Thoracic aorta (tissue), 2 donors: ENCODE data around the gene ARL3. TPM values are rescaled to one million over a fixed set of nuclear protein-coding genes. Genes with fewer than 3 reads are reported as not detected.

Source experiments
- ATAC-seq: fragments of 150-250 bp; one replicate; pipeline ENCODE4 v1.8.0; 2017; ENCODE audit warnings: low read depth; ENCODE audit not compliant: insufficient number of reproducible peaks, low FRiP score
- DNase-seq: peaks from one replicate; pipeline ENCODE4 v3.0.0-alpha.2; 2020; ENCODE audit warnings: low spot score
- H3K27ac ChIP-seq, 2 donors: fragments of 200-600 bp; sonication (generic); 1 replicate in 1 of 2; 2 replicates in 1 of 2; pipeline ENCODE4 v1.5.1; 2016; ENCODE audit warnings: mild to moderate bottlenecking in 2 of 2, moderate library complexity in 2 of 2
- H3K27me3 ChIP-seq: fragments of 200-600 bp; sonication (generic); replicated peaks from 2 replicates; pipeline ENCODE4 v1.6.0; 2016; ENCODE audit warnings: mild to moderate bottlenecking; ENCODE audit not compliant: insufficient read depth
- H3K36me3 ChIP-seq: fragments of 200-600 bp; sonication (generic); one replicate; pipeline ENCODE4 v1.5.1; 2016
- H3K4me1 ChIP-seq, 2 donors: fragments of 200-600 bp; sonication (generic); 1 replicate in 1 of 2; 2 replicates in 1 of 2; pipeline versions ENCODE4 v1.5.1 to v1.6.0; 2016; ENCODE audit warnings: low read depth in 2 of 2, mild to moderate bottlenecking in 1 of 2; ENCODE audit not compliant: control insufficient read depth in 1 of 2
- H3K4me3 ChIP-seq: fragments of 200-600 bp; sonication (generic); 2 replicates; pipeline ENCODE4 v1.5.1; 2016; ENCODE audit warnings: mild to moderate bottlenecking
- H3K9me3 ChIP-seq: fragments of 200-600 bp; sonication (generic); 2 replicates; pipeline ENCODE4 v1.5.1; 2016
- total RNA-seq, 2 donors: library from RNA; depleted of rRNA; stranded (reverse); fragments of >200 nt; gene quantifications; one replicate each; pipeline versions ENCODE4 v1.1.0 to v1.2.3, GENCODE V29; 2016
- TF ChIP-seq, protein P1 (sequence below): fragments of 200-600 bp; sonication (generic); IDR thresholded peaks from one replicate; pipeline ENCODE4 v1.5.1; 2019; ENCODE audit warnings: antibody characterized with exemption

ARL3 gene
- total RNA-seq, 2 donors from 2014 or later, result 5.1 to 8.8 TPM

DNA sequence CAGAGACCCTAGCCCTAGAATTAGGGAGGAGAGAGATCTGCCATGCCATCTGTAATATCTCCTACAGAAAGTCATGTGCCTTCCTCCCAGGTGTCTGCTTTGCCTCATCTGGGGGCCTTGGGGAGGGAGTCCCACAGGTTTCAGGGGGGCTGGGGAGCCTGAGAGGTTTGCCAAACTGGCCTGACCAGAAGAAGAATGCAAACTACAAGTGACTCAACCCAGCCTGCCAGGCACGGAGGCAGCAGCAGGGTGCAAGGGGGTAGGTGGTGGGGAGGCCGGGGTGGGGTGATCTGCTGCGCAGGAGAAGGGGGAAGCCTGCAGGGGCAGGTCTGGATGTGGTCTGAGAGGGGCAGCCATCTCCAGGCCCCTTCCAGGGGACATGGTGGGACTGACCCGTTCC lies 79.5 kb downstream of the ARL3 start:
- no peaks in the 10 kb centered on the region for H3K9me3 ChIP-seq
- ATAC-seq, result no peak

DNA sequence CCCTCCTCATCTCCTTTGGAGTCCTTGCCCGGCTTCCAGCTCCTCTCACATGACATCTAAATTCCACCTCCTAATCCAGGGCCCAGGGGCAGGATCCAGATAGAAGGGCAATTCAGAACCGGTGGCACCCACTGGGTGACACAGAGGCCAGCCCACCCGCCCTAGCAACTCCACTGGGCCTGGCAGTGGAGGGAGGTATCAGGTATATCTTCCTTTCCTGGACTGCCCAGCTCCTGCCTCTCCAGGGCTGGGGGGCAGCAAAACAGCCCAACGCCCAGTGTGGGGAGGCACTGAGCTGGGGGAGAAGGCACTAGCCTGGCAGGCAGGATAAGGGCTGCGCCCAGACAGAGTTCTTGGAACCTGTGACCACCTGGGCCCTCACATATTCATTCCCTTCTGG lies 80.3 kb downstream of the ARL3 start:
- Histone ChIP-seq H3K4me1 (peaks cover 27 to 56% of the 10 kb centered on the region in 2 donors), H3K27ac (peak overlapping the region; percentile 80 to 86), H3K9me3 (no peaks in the 10 kb centered on the region), H3K27me3 (no peaks in the 10 kb centered on the region), H3K36me3 (peaks cover 4% of the 10 kb centered on the region), H3K4me3 (no peak overlapping the region)
- TF ChIP-seq, protein P1, sequence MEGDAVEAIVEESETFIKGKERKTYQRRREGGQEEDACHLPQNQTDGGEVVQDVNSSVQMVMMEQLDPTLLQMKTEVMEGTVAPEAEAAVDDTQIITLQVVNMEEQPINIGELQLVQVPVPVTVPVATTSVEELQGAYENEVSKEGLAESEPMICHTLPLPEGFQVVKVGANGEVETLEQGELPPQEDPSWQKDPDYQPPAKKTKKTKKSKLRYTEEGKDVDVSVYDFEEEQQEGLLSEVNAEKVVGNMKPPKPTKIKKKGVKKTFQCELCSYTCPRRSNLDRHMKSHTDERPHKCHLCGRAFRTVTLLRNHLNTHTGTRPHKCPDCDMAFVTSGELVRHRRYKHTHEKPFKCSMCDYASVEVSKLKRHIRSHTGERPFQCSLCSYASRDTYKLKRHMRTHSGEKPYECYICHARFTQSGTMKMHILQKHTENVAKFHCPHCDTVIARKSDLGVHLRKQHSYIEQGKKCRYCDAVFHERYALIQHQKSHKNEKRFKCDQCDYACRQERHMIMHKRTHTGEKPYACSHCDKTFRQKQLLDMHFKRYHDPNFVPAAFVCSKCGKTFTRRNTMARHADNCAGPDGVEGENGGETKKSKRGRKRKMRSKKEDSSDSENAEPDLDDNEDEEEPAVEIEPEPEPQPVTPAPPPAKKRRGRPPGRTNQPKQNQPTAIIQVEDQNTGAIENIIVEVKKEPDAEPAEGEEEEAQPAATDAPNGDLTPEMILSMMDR, result no peak
- no peak for DNase-seq
- no peak for ATAC-seq

More for the DNA sequence above, 79.5 kb downstream of the ARL3 start:
- H3K27me3 ChIP-seq, result no peaks in the 10 kb centered on the region
- TF ChIP-seq, protein P1, result no peak
- peaks cover 4% of the 10 kb centered on the region for H3K36me3 ChIP-seq
- no peak for DNase-seq
- peaks cover 21 to 47% of the 10 kb centered on the region in 2 donors for H3K4me1 ChIP-seq
- H3K27ac ChIP-seq, result peak overlapping the region; percentile 45 to 86
- no peak overlapping the region for H3K4me3 ChIP-seq

DNA sequence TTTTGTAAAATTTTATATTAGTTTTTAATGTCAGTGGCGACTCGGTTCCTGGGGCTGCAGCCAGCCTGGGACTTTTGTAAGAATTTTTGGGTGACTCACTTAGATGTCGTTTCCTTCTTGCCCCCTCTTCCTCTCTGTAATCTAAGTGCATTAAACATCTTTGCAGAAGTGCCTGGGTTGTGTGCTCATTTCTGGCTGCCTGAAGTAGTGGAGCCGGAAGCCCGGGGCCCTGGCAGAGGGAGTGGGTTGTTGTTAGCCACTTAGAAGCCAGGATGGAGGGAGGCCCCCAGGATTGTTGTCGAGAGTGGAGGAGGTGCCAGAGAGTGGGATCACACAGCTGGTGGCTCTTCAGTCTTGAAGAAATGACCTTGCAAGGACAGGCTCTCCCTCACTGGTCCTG lies 80.9 kb downstream of the ARL3 start:
- TF ChIP-seq, protein P1, result no peak
- ATAC-seq, result peak; percentile 64
- Histone ChIP-seq H3K36me3 (peaks cover 4% of the 10 kb centered on the region), H3K27ac (peak overlapping the region; percentile 80 to 86), H3K4me1 (peaks cover 33 to 61% of the 10 kb centered on the region in 2 donors), H3K27me3 (no peaks in the 10 kb centered on the region), H3K4me3 (peak overlapping the region; percentile 26), H3K9me3 (no peaks in the 10 kb centered on the region)
- no peak for DNase-seq

DNA sequence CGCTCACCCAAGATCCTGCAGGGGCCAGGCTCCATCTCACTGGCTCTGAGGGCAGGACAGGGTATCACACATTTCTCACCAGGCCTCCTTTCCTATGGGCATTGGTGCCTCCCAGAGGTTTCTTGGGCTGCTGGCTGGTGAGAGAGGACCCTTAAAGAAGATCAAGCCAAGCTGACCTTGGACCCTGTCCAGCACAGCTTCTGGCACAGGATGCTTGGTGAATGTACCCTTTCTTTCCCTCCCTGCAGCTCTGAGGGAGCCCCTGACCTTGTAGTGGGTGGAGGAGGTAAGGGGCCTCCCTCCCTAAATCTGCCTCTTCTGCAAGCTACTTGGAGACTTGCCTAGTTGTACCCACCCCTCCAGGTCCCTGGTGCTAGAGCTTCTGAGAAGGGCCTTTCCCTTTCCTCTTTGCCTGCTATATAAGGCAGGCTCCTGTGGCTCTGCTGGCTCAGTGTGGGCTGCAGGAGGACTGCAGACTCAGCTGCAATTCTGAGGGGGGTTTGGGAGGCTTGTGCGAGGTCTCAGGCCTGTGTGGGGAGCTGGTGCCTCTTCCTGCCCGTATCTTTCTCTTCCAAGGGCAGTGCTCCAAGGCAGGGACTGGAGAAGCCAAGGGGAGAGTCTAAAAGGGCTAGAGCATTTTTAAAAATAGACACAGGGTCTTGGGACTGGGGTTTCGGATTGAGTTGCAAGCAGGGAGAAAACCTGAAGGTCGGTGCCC lies 81.6 kb downstream of the ARL3 start:
- no peak for DNase-seq
- H3K4me1 ChIP-seq, result peaks cover 40 to 69% of the 10 kb centered on the region in 2 donors
- H3K36me3 ChIP-seq, result peaks cover 4% of the 10 kb centered on the region
- no peaks in the 10 kb centered on the region for H3K27me3 ChIP-seq
- ATAC-seq, result no peak
- H3K27ac ChIP-seq, result peak overlapping the region; percentile 80 to 86
- no peaks in the 10 kb centered on the region for H3K9me3 ChIP-seq
- peak overlapping the region; percentile 26 for H3K4me3 ChIP-seq
- TF ChIP-seq, protein P1, result no peak

DNA sequence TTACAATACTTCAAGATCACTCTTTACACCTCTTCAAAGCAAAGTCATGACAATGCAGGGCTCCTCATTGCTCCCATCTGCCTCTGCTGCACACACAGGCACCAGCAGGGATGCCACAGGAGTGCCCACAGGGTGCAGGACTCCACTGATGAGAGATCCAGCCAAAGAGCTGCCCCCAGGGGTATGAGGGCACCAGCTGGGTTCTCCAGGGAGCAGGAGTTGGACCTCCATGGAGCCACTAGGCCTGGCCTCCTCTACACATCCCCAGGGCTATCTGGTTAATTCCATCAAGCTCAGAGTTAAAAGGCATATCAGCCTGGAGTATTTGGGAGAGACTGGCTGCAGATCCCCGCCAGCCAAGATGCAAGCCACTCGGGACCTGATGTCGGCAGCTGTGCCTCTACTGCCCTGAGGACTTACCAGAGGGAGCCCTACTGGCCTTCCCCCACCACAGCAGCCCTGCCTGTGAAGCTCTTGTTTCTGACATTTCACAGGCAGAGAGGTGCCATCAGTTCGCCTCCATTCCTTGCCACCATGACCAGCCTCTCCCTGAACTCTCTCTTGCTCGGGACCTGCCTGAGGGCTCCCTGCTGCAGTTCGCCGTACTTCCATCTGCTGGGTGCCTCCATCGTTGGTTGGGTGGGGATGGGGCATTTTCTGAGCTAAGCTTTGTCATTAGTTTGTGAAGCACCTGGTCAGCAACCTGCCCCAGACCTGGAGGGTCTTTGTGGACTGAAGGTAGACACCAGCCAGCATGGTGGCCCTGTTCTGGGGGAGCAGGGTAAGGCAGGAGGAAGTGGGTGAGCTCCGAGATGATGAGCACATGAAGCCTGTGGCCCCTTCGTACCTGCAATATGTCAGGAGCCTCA lies 82.4 kb downstream of the ARL3 start:
- TF ChIP-seq, protein P1, result no peak
- H3K4me1 ChIP-seq, result peaks cover 48 to 77% of the 10 kb centered on the region in 2 donors
- no peak for ATAC-seq
- H3K36me3 ChIP-seq, result peaks cover 4% of the 10 kb centered on the region
- H3K9me3 ChIP-seq, result no peaks in the 10 kb centered on the region
- H3K27ac ChIP-seq, result peak overlapping the region; percentile 80 to 86
- DNase-seq, result no peak
- H3K27me3 ChIP-seq, result no peaks in the 10 kb centered on the region
- H3K4me3 ChIP-seq, result no peak overlapping the region
